NCI-H1092 treated with DMSO at 0.1 percent for 48 hours (cell line): ENCODE measurements around the gene TADA2B.

Experiments used
- DNase-seq: peaks from one replicate; lab custom pipeline; 2025; lab: John Stamatoyannopoulos, UW

Gene TADA2B

GRCh38 chr4:7043284-7044136 is at the start of gene TADA2B:
TADA2B (plus strand) TSS chr4:7043372; CDS start chr4:7043580, 208 bp downstream.
- DNase-seq = peak; percentile 57

GRCh38 chr4:6996481-6996880 is 46.7 kb upstream of the TADA2B start:
- no peak for DNase-seq

GRCh38 chr4:6999172-7000086 is 43.7 kb upstream of the TADA2B start:
- DNase-seq = no peak

- DNase-seq = no peak
Measured at GRCh38 chr4:7000421-7001176, 42.6 kb upstream of the TADA2B start.

- DNase-seq = no peak
Measured at GRCh38 chr4:7001271-7001670, 41.9 kb upstream of the TADA2B start.

DNA sequence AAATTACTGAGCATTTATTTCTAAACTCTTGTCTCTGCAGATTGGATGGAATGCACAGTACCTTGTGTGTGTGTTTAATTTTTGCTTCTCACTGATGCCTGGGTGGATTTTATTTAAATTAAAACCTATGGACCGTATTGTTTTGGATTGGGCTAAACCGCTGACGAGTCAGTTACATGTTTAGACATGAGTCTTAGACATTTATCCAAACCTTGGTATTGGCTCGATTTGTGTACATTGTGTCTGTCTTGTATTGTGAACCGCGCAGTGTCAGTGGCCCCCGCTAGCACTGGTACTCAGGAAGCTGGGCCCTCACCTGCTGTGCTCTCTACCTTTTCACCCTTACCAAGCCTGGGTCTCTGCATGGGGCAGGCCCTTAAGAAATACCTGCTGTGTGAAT is 40.8 kb upstream of the TADA2B start:
- DNase-seq = no peak

DNA sequence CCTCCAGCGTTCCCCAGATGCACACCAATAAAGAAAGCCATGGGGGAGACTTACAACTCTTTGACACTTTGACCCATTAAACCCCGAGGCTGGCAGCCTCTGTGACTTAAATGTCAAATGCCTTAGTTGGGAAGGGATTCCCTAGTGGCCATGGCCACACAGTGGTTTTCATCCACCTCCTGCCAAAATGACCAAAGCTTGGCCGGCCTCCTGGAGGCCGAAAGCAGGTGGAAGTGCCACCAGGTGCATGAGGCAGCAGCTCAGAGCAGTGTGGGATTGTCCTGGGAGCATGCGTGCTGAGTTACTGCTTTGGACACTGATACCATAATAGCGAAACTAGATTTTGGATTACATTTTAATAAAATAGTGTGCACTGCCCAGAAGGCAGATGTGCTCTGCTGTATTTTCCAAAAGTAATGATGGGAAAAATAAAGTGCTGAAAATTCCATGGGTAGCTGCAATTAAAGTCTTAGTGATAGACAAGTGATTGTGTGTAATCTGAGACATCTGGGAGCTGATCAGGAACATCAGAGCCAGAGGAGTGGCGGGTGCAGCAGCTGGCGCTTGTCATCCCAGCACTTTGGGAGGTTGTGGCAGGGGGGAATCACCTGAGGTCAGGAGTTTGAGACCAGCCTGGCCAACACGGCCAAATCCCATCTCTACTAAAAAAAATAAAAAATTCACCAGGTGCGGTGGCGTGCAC is 39.8 kb upstream of the TADA2B start:
- no peak for DNase-seq

- DNase-seq = no peak
Measured at GRCh38 chr4:7003879-7004240, 39.3 kb upstream of the TADA2B start.

DNA sequence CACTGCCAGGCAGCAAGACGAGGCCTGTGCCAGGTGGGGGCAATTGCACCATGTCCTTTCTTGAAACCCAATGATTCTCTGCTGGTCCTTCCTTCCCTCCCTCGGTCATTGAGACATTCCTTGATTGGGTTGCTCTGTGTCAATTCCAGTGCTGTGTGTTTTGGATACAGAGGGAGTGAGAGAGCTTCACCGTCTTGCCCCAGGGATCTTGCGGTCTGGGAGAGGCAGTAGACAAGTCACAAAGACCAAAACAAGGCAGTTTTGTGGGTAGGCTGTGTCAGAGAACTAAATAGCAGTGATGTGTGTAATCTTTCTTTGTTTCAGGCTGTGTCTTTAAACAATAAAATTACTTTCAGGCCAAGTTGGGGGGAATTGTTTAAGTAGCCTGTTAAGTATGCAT is 38.8 kb upstream of the TADA2B start:
- no peak for DNase-seq

DNA sequence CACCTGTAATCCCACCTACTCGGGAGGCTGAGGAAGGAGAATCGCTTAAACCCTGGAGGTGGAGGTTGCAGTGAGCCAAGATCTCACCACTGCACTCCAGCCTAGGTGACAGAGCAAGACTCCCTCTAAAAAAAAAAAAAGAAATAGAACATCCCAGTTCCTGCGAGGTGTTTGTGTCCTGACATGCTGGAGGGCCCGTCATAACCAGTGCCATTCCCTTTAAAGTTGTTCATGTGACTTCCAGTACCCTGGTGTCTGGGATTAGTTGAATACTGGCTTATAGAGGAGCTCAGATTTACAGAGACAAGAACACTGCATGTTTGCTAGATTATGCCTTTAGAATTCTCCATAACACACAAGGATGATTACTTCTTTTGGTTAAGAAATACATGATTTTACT is 37.6 kb upstream of the TADA2B start:
- no peak for DNase-seq

DNA sequence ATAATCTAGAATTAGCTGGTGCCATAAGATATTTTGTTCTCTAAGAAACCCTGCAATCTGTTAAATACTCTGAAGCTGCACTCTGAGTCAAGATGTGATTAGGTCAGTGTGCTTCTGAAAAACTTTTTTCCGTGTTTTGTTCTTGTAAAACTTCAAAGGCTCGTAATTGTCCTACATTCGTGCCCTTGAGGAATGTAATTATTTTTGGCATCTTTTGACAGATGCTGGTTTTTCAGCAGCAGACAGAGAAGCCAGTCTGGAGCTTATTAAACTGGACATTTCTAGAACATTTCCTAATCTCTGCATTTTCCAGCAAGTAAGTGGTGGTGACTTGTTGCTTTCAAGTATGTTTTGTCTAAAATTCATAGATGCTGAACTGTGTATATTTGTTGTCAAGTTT is 36.8 kb upstream of the TADA2B start:
- no peak for DNase-seq

DNA sequence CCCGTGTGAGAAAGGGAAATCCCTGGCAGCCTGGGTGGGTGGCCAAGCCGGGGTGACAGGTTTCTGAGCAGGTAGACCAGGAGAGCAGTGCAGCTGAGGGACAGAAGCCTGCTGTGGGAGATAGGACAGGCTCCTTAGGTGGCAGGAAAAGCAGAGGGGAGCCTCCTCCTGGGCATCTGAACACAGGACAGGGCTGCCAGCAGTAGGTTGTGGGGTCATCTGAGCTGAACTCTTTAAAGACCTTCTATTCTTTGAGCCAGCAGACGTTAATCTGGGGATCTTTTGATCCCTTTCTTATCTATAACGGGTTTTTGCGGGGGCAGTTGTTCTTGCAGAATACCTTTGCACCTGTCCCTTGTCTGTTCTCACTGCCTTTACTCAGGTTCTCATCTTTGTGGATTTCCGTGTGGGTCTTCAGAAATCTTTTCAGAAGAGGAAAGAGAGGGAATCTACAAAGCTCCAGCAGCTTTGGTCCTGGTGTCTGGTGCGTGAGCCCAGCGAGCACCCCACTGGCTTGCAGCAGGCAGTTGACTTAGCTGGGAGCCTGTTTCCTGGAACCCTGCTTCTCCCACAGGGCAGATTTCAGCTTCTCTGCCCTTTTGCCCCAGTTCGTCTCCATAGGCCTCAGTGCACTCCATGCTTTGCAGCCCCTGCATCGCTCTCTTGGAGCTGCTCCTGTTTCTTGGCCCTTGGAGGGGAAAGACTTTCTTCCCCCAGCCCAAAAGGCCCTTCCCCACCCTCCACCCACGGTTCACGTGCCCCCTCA is 35.8 kb upstream of the TADA2B start:
- no peak for DNase-seq

- no peak for DNase-seq
Measured at GRCh38 chr4:7007944-7008343, 35.2 kb upstream of the TADA2B start.

GRCh38 chr4:7009564-7009963 is 33.6 kb upstream of the TADA2B start:
- no peak for DNase-seq

- no peak for DNase-seq
Measured at GRCh38 chr4:7013175-7013574, 30.0 kb upstream of the TADA2B start.

- DNase-seq = no peak
Measured at GRCh38 chr4:7014815-7015214, 28.4 kb upstream of the TADA2B start.

GRCh38 chr4:7015383-7016035 is 27.7 kb upstream of the TADA2B start:
- DNase-seq = no peak

GRCh38 chr4:7016086-7016485 is 27.1 kb upstream of the TADA2B start:
- no peak for DNase-seq

DNA sequence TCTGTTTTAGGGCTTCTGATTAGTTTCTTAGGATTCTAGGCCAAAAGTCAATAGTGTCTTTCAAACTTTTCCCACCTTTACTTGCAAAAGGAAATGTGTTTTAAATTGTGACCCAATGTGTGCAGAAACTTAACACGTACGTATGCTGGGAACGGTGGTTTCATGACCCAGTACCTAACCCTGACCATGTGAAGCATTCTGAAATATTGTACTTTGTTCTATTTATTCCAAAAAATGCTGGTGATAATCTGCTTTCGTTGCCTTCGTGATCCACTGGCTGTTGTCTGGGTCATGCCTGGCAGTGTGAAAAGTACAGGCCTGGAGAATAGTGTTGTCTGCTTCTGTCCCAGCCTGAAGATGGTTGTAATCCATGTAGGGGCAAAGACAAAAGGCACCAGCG is 26.7 kb upstream of the TADA2B start:
- DNase-seq = no peak

DNA sequence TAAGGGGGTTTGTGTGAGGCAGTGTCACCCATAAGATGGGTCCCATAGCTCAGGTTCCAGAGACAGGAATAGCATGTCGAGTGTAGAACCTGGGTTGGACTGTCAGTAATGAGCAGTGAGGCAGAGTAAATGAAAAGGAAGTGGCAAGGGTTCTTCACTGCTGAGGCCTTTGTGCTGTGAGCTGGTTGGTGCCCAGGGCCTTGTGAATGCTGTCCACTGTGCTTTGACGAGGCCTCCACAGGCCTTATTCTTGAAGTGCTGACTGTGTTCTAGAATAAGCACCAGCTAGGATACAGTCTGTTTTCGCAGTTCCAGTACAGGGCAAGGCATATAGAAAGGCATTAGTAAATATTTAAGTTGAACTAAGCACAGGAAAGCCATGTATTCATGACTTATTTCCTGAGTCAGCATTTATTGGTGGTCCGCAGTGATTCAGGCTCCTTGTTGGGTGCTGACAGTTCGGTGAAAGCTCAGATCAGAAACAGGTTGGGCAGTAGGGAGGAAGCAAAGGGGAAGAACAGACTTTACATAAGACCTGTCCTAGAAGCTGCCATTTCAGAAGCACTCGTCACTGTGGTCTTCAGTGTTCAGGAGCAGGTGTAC is 25.6 kb upstream of the TADA2B start:
- DNase-seq = no peak
